ENCODE results near the gene TGFBR3. TPM values are rescaled to one million over a fixed set of nuclear protein-coding genes. Genes with fewer than 3 reads are reported as not detected.

TGFBR3 gene
- total RNA-seq, 6 experiments from 2014 or later = 5.8 to 21.1 (median 19.0) TPM

DNA sequence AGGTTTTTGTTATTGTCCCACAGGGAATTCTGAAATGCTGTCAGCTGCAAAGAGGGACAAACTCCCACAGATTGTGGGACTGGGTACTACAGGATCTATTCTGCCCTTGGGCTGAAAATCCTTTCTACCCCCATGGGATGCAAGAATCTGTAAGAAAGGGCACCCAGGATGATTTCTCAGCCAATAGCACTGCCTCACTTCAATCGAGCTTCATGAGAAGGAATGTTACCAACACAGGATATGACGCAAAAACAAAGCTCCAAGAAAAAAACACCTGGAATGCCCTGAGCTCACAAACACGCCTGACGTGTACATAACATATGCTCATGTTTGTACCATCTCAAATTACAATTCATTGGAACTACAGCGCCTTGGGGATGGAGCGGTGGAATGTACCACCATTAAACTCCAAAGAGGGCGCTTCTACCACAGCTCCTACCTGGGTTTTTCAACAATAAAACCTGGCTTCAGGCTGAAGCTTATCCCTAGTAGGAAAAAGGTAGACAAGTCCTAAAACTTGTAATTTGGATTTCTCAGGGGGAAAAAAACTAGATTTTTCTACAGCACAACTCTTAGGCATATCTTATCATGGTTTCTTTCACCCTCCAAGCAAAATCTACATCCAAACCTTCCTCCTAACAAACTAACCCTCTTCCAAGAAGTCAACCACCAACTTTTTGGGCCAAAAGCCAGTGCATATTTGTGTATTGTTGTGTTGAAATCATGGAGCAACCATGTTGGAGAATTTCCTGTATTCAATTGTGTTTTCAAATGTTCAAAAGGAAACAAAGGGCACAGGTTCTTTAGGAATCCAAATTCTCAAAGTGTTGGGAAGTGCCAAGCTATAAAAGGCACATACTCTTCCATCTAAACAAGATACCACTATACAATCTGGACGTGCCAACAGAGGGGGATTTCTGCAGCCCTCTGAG is 78.9 kb downstream of the TGFBR3 start:
- Mint-ChIP-seq H3K36me3 (ENCODE audit: low read depth) (peaks cover 6% of the 10 kb centered on the region; the same call in 1 of the 2 replicates), H3K9me3 (no peaks in the 10 kb centered on the region), H3K4me1 (ENCODE audit: low read depth) (peaks cover 62% of the 10 kb centered on the region), H3K27me3 (ENCODE audit: insufficient read depth) (peaks cover 11% of the 10 kb centered on the region; the same call in 1 of the 2 replicates), H3K27ac (no peak overlapping the region), H3K4me3 (no peak overlapping the region)
- TF ChIP-seq CTCF (IDR thresholded peaks at IDR 0.05) = no peak
- no peak for DNase-seq

- Mint-ChIP-seq H3K36me3 (ENCODE audit: low read depth) (peaks cover 6% of the 10 kb centered on the region; the same call in 1 of the 2 replicates), H3K27me3 (ENCODE audit: insufficient read depth) (peaks cover 11% of the 10 kb centered on the region; the same call in 1 of the 2 replicates), H3K4me1 (ENCODE audit: low read depth) (peaks cover 62% of the 10 kb centered on the region), H3K27ac (no peak overlapping the region), H3K4me3 (no peak overlapping the region; the same call in 1 of the 2 replicates), H3K9me3 (no peaks in the 10 kb centered on the region)
- DNase-seq = no peak
- TF ChIP-seq CTCF (IDR thresholded peaks at IDR 0.05) = no peak
Measured at GRCh38 chr1:91806181-91806768, 79.7 kb downstream of the TGFBR3 start.

DNA sequence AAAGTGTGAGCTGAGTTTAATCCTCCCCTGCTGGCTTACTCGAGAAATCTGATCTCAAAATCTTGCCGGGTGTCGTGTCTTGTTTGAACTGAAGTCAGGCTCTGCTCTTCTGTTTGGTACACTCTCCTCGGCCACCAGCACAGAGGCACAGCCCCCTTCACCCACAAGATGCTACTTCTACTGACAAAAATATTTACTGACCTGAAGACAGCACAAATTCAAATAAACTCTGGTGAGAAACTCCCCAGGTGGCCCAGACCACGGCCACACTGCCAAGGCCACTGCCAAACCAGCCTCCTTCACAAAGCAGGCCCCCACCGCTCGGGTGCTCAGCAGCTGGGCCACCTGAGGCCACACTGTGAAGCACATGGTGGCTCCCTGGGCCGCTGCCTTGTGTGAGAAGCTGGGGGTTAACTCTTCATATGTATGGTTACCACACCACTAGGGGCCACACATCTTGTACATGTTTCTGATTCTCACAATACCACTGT is 80.6 kb downstream of the TGFBR3 start:
- DNase-seq = no peak
- Mint-ChIP-seq H3K36me3 (ENCODE audit: low read depth) (peaks cover 6% of the 10 kb centered on the region; the same call in 1 of the 2 replicates), H3K9me3 (no peaks in the 10 kb centered on the region), H3K4me3 (no peak overlapping the region), H3K4me1 (ENCODE audit: low read depth) (peaks cover 59% of the 10 kb centered on the region), H3K27ac (no peak overlapping the region), H3K27me3 (ENCODE audit: insufficient read depth) (peaks cover 11% of the 10 kb centered on the region; the same call in 1 of the 2 replicates)
- TF ChIP-seq CTCF (IDR thresholded peaks at IDR 0.05) = no peak

GRCh38 chr1:91804546-91805023 is 81.4 kb downstream of the TGFBR3 start:
- H3K27me3 Mint-ChIP-seq (ENCODE audit: insufficient read depth) = peaks cover 11% of the 10 kb centered on the region; the same call in 1 of the 2 replicates
- H3K27ac Mint-ChIP-seq = no peak overlapping the region; the same call in 1 of the 2 replicates
- no peak overlapping the region for H3K4me3 Mint-ChIP-seq
- H3K9me3 Mint-ChIP-seq = no peaks in the 10 kb centered on the region
- H3K36me3 Mint-ChIP-seq (ENCODE audit: low read depth) = peaks cover 6% of the 10 kb centered on the region; the same call in 1 of the 2 replicates
- DNase-seq = no peak
- H3K4me1 Mint-ChIP-seq (ENCODE audit: low read depth) = peaks cover 55% of the 10 kb centered on the region
- TF ChIP-seq CTCF (IDR thresholded peaks at IDR 0.05) = no peak

- H3K27me3 Mint-ChIP-seq (ENCODE audit: insufficient read depth) = peaks cover 11% of the 10 kb centered on the region; the same call in 1 of the 2 replicates
- no peak for TF ChIP-seq CTCF (IDR thresholded peaks at IDR 0.05)
- no peak overlapping the region for H3K4me3 Mint-ChIP-seq
- no peak overlapping the region; the same call in 1 of the 2 replicates for H3K27ac Mint-ChIP-seq
- H3K36me3 Mint-ChIP-seq (ENCODE audit: low read depth) = peaks cover 6% of the 10 kb centered on the region; the same call in 1 of the 2 replicates
- H3K4me1 Mint-ChIP-seq (ENCODE audit: low read depth) = peaks cover 51% of the 10 kb centered on the region
- no peak for DNase-seq
- no peaks in the 10 kb centered on the region for H3K9me3 Mint-ChIP-seq
Measured at GRCh38 chr1:91803847-91804545, 82.0 kb downstream of the TGFBR3 start.

Data from HFFc6 (cell line).